GM19240 (cell line): ENCODE results near the gene DAPK2.
"Not testable (repeated sequence)": the region's sequence is repeated elsewhere in the genome, so short reads cannot be mapped to it uniquely, and the experiment has no call there.

Experiments
- DNase-seq: peaks from one replicate; pipeline ENCODE4 v3.0.0; 2011; ENCODE audit warnings: low spot score; ENCODE audit not compliant: insufficient read length

Gene DAPK2

GRCh38 chr15:64053674-64054073 is 7.4 kb upstream of the DAPK2 start:
- DNase-seq: not testable (repeated sequence)

GRCh38 chr15:64052925-64053491 is 6.7 kb upstream of the DAPK2 start:
- DNase-seq: no peak

- no peak for DNase-seq
Measured at GRCh38 chr15:64051407-64052259, 5.3 kb upstream of the DAPK2 start.

- DNase-seq: no peak
Measured at GRCh38 chr15:64051093-64051402, 4.8 kb upstream of the DAPK2 start.

- DNase-seq: no peak
Measured at GRCh38 chr15:64050281-64051092, 4.2 kb upstream of the DAPK2 start.

GRCh38 chr15:64048781-64049460 is 2.6 kb upstream of the DAPK2 start:
- DNase-seq: no peak

GRCh38 chr15:64045774-64046420 is 388 bp downstream of the DAPK2 start:
- DNase-seq: no peak

GRCh38 chr15:64045101-64045435 is 1.2 kb downstream of the DAPK2 start:
- no peak for DNase-seq

- DNase-seq: peak; percentile 69
Measured at GRCh38 chr15:64044300-64045100, 1.8 kb downstream of the DAPK2 start.

- no peak for DNase-seq
Measured at GRCh38 chr15:64038878-64039610, 7.2 kb downstream of the DAPK2 start.

- DNase-seq: no peak
Measured at GRCh38 chr15:64037966-64038365, 8.3 kb downstream of the DAPK2 start.

- DNase-seq: no peak
Measured at GRCh38 chr15:64037116-64037515, 9.2 kb downstream of the DAPK2 start.

- no peak for DNase-seq
Measured at GRCh38 chr15:64035525-64035924, 10.8 kb downstream of the DAPK2 start.

GRCh38 chr15:64034519-64034918 is 11.8 kb downstream of the DAPK2 start:
- no peak for DNase-seq

GRCh38 chr15:64032329-64032728 is 14.0 kb downstream of the DAPK2 start:
- DNase-seq: no peak

- no peak for DNase-seq
Measured at GRCh38 chr15:64030123-64030522, 16.2 kb downstream of the DAPK2 start.

GRCh38 chr15:64029633-64030032 is 16.7 kb downstream of the DAPK2 start:
- no peak for DNase-seq

- no peak for DNase-seq
Measured at GRCh38 chr15:64029110-64029509, 17.2 kb downstream of the DAPK2 start.

GRCh38 chr15:64026591-64026990 is 19.7 kb downstream of the DAPK2 start:
- no peak for DNase-seq
